ENCODE measurements around the gene USE1.

The USE1 gene

GRCh38 chr19:17194608-17195007 is 20.5 kb upstream of the USE1 start:
- in situ Hi-C loops (cut with HindIII; ENCODE audit: low sequenced_read_pairs) = no loop called here
- H3K4me3 ChIP-seq (ENCODE audit: low read depth, low read length) = no peak overlapping the region
- no peak for TF ChIP-seq CTCF (IDR thresholded peaks at IDR 0.05; ENCODE audit: low read depth, low read length, missing control alignments)
- no peak for DNase-seq (ENCODE audit: low read depth)

GRCh38 chr19:17195106-17195505 is 20.1 kb upstream of the USE1 start:
- H3K4me3 ChIP-seq (ENCODE audit: low read depth, low read length) = no peak overlapping the region
- TF ChIP-seq CTCF (IDR thresholded peaks at IDR 0.05; ENCODE audit: low read depth, low read length, missing control alignments) = no peak
- DNase-seq (ENCODE audit: low read depth) = no peak
- in situ Hi-C loops (cut with HindIII; ENCODE audit: low sequenced_read_pairs) = no loop called here

DNA sequence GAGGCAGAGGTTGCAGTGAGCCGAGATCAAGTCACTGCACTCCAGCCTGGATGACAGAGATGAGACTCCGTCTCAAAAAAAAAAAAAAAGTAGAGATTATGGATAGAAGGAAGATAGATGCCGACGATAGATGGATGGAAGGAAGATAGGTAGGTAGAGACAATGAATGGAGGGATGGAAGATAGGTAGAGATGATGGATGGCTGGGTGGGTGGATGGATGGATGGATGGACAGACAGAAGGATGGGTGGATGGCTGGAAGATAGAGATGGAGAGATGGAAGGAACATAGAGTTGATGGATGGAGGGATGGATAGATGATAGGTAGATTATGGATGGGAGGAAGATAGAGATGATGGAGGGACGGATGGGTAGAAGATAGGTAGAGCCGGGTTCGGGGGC is 18.5 kb upstream of the USE1 start:
- H3K4me3 ChIP-seq (ENCODE audit: low read depth, low read length) = no peak overlapping the region
- in situ Hi-C loops (cut with HindIII; ENCODE audit: low sequenced_read_pairs) = no loop called here
- DNase-seq (ENCODE audit: low read depth) = no peak
- TF ChIP-seq CTCF (IDR thresholded peaks at IDR 0.05; ENCODE audit: low read depth, low read length, missing control alignments) = no peak

GRCh38 chr19:17197666-17198065 is 17.5 kb upstream of the USE1 start:
- H3K4me3 ChIP-seq (ENCODE audit: low read depth, low read length) = no peak overlapping the region
- no peak for DNase-seq (ENCODE audit: low read depth)
- no peak for TF ChIP-seq CTCF (IDR thresholded peaks at IDR 0.05; ENCODE audit: low read depth, low read length, missing control alignments)
- in situ Hi-C loops (cut with HindIII; ENCODE audit: low sequenced_read_pairs) = no loop called here

GRCh38 chr19:17200408-17201079 is 14.6 kb upstream of the USE1 start:
- in situ Hi-C loops (cut with HindIII; ENCODE audit: low sequenced_read_pairs) = no loop called here
- H3K4me3 ChIP-seq (ENCODE audit: low read depth, low read length) = no peak overlapping the region
- no peak for TF ChIP-seq CTCF (IDR thresholded peaks at IDR 0.05; ENCODE audit: low read depth, low read length, missing control alignments)
- DNase-seq (ENCODE audit: low read depth) = no peak

- no peak overlapping the region for H3K4me3 ChIP-seq (ENCODE audit: low read depth, low read length)
- no peak for TF ChIP-seq CTCF (IDR thresholded peaks at IDR 0.05; ENCODE audit: low read depth, low read length, missing control alignments)
- in situ Hi-C loops (cut with HindIII; ENCODE audit: low sequenced_read_pairs) = no loop called here
- DNase-seq (ENCODE audit: low read depth) = no peak
Observed at GRCh38 chr19:17202249-17202648, 12.9 kb upstream of the USE1 start.

All from astrocyte of the cerebellum (primary cell).